HepG2 (cell line): ENCODE measurements around the gene STRBP.

Experiments
- ARNT ChIP-seq: fragments of 450-650 bp; IDR thresholded peaks from 2 replicates; pipeline ENCODE4 v1.6.1; 2017
- CBFB ChIP-seq: sonication (generic); formaldehyde crosslinking; IDR thresholded peaks from 2 replicates; pipeline ENCODE4 v1.4.0; 2020; ENCODE audit warnings: missing genetic modification reagents
- CHD2 ChIP-seq: IDR thresholded peaks from 2 replicates; pipeline ENCODE4 v1.6.1; 2011; ENCODE audit warnings: low read depth, low read length, improper control_type of control experiment
- CTCF ChIP-seq: sonication (generic); formaldehyde crosslinking; IDR thresholded peaks from 2 replicates; pipeline ENCODE4 v1.5.0; 2020; ENCODE audit warnings: mild to moderate bottlenecking, missing genetic modification reagents, moderate library complexity
- EP300 ChIP-seq, 3 experiments: sonication (generic) in 1 of 3; formaldehyde crosslinking in 1 of 3; IDR thresholded peaks; 2 replicates each; pipeline versions ENCODE4 v1.5.1 to v1.6.1; 2011 to 2020; ENCODE audit warnings: low read depth in 2 of 3, low read length in 2 of 3, borderline replicate concordance in 1 of 3, improper control_type of control experiment in 1 of 3, mild to moderate bottlenecking in 1 of 3, missing genetic modification reagents in 1 of 3, moderate library complexity in 1 of 3
- GATAD2A ChIP-seq: IDR thresholded peaks from 2 replicates; pipeline ENCODE4 v1.6.1; 2016
- HNRNPUL1 ChIP-seq: fragments of 200-400 bp; formaldehyde crosslinking; IDR thresholded peaks from 2 replicates; pipeline ENCODE4 v1.6.1; 2017; ENCODE audit warnings: low read depth, mild to moderate bottlenecking, low read length, moderate library complexity
- RAD21 ChIP-seq: fragments of 450-650 bp; formaldehyde crosslinking; IDR thresholded peaks from 2 replicates; pipeline ENCODE4 v1.5.0; 2020; ENCODE audit warnings: mild to moderate bottlenecking
- TEAD3 ChIP-seq: optimal IDR thresholded peaks from 2 replicates; pipeline ENCODE3; 2016; ENCODE audit warnings: borderline replicate concordance
- TRIM24 ChIP-seq: sonication (generic); formaldehyde crosslinking; IDR thresholded peaks from 2 replicates; pipeline ENCODE4 v1.8.0; 2022; ENCODE audit warnings: mild to moderate bottlenecking, missing genetic modification reagents
- ZNF30 ChIP-seq: sonication (generic); formaldehyde crosslinking; IDR thresholded peaks from 2 replicates; pipeline ENCODE4 v1.5.0; 2020; ENCODE audit warnings: mild to moderate bottlenecking, missing genetic modification reagents
- ZNF670 ChIP-seq: sonication (generic); formaldehyde crosslinking; IDR thresholded peaks from 2 replicates; pipeline ENCODE4 v1.8.0; 2022; ENCODE audit warnings: mild to moderate bottlenecking, missing genetic modification reagents, borderline replicate concordance

DNA sequence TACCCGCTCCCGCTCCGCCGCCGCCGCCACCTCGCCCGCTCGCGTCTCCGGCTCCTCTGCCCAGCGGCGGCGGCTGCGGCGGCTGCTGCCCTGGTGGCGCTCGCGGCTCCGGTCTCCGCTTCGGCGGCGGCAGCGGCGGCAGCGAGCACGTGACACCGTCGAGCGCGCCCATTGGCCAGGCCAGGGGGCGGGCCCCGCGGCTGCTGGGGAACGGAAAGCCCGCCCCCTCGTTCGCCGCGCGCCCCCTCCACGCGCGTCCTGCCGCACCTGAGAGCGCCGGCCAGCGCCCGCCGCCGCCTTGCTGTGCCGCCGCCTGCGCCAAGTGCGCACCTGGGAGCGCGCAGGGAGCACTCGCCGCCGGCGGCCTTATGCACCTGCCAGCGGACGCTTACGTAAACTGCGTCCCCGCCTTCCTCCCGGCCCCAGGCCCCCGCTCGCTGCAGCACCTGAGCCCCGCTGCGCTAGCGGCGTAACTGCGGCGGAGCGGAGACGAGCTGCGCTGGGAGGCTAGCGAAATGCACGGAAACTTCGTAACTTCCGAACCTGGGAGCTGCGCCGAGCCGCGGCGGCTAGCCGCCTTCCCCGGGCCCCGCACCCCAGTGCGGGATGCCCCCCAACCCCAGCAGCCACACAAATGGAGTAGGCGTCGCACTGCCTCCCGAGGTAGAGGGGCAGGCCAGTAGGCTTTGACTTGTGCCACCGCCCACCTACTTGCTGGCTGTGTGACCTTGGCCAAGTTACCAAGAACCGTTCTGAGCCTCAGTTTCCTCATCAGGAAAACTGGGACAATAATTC lies at the start of gene STRBP:
- TF ChIP-seq CBFB (no peak; the same call in 1 of the 2 replicates), CHD2 (no peak), HNRNPUL1 (0 out of 2 replicates have a peak, but pooled peaks have one; percentile 46), TEAD3 (no peak), CTCF (CRISPR knock-in tag) (peak; percentile 25; the same call in 1 of the 2 replicates), ZNF30 (CRISPR knock-in tag) (no peak), ARNT (no peak), ZNF670 (CRISPR knock-in tag) (no peak), RAD21 (CRISPR knock-in tag) (peak; percentile 26; the same call in 1 of the 2 replicates), TRIM24 (CRISPR knock-in tag) (no peak), EP300 (IDR thresholded peaks at IDR 0.05; ENCODE audit: low read depth in 2 of 2, low read length in 2 of 2) (no peak), EP300 (CRISPR knock-in tag; IDR thresholded peaks at IDR 0.05; ENCODE audit: borderline replicate concordance) (no peak), GATAD2A (0 out of 2 replicates have a peak, but pooled peaks have one; percentile 11)
